H1 (cell line): Measurements from ENCODE around the gene TTC28. TPM values are rescaled to one million over a fixed set of nuclear protein-coding genes. Genes with fewer than 3 reads are reported as not detected.

ENCODE experiments used
- CTCF ChIA-PET: fragments of 300-600 bp; sonication (Branson Sonifier 250); formaldehyde crosslinking; loops from one replicate; lab custom pipeline; 2021; ENCODE audit not compliant: partially characterized antibody; lab: Charles Lee
- POLR2A ChIA-PET: fragments of 300-600 bp; sonication (Branson Sonifier 250); formaldehyde crosslinking; loops from one replicate; lab custom pipeline; 2021; ENCODE audit warnings: inconsistent platforms; ENCODE audit not compliant: partially characterized antibody; lab: Charles Lee
- DNase-seq, 2 experiments: peaks; one replicate each; pipeline versions ENCODE4 v3.0.0 to v3.0.0-alpha.2; 2010 to 2022; ENCODE audit warnings: low spot score in 2 of 2, low read depth in 1 of 2, mixed read lengths in 1 of 2
- FAIRE-seq: peaks from 2 replicates; lab custom pipeline; 2011; peaks lifted over from hg19 to GRCh38; lab: Jason Lieb, UNC
- H2AFZ ChIP-seq: 2 replicates; pipeline ENCODE4 v1.8.1; 2012; ENCODE audit warnings: low read length, inconsistent platforms
- H2AK5ac ChIP-seq: 2 replicates; pipeline ENCODE4 v1.6.1; 2013; ENCODE audit warnings: low read depth, low read length
- H2BK120ac ChIP-seq: replicated peaks from 2 replicates; pipeline ENCODE3; 2013; ENCODE audit warnings: low read depth, low read length, inconsistent platforms
- H2BK12ac ChIP-seq: 2 replicates; pipeline ENCODE4 v1.6.1; 2013; ENCODE audit warnings: low read depth, low read length
- H2BK15ac ChIP-seq: 2 replicates; pipeline ENCODE4 v1.6.1; 2013; ENCODE audit warnings: low read length
- H2BK20ac ChIP-seq: 2 replicates; pipeline ENCODE4 v1.6.1; 2013; ENCODE audit warnings: low read length
- H2BK5ac ChIP-seq: 2 replicates; pipeline ENCODE4 v1.6.1; 2013; ENCODE audit warnings: low read depth, low read length
- H3K14ac ChIP-seq: 2 replicates; pipeline ENCODE4 v1.6.1; 2013; ENCODE audit warnings: inconsistent platforms; ENCODE audit not compliant: insufficient read length
- H3K18ac ChIP-seq: 2 replicates; pipeline ENCODE4 v1.6.1; 2013; ENCODE audit warnings: low read length; ENCODE audit errors: extremely low read depth
- H3K23ac ChIP-seq: 2 replicates; pipeline ENCODE4 v1.6.1; 2013; ENCODE audit warnings: inconsistent platforms; ENCODE audit not compliant: insufficient read length
- H3K23me2 ChIP-seq: 2 replicates; pipeline ENCODE4 v1.6.1; 2013; ENCODE audit warnings: low read depth, low read length
- H3K27ac ChIP-seq: 2 replicates; pipeline ENCODE4 v1.6.1; 2011; ENCODE audit warnings: low read depth, low read length, inconsistent platforms
- H3K27me3 ChIP-seq, 4 experiments: replicated peaks in 1 of 4; 1 replicate in 1 of 4; 2 replicates in 3 of 4; pipeline versions ENCODE4 v1.6.1 to v1.8.1; 2011 to 2013; ENCODE audit warnings: low read length in 3 of 4, mild to moderate bottlenecking in 3 of 4, inconsistent platforms in 2 of 4, mixed read lengths in 2 of 4, moderate library complexity in 1 of 4; ENCODE audit not compliant: control insufficient read depth in 3 of 4, insufficient read depth in 3 of 4; ENCODE audit errors: extremely low read depth in 1 of 4
- H3K36me3 ChIP-seq, 4 experiments: 2 replicates each; pipeline versions ENCODE4 v1.6.1 to v1.8.1; 2011 to 2013; ENCODE audit warnings: mild to moderate bottlenecking in 4 of 4, low read length in 3 of 4, moderate library complexity in 2 of 4, control low read depth in 1 of 4, inconsistent platforms in 1 of 4; ENCODE audit not compliant: insufficient read depth in 4 of 4, control insufficient read depth in 2 of 4
- H3K4ac ChIP-seq: replicated peaks from 2 replicates; pipeline ENCODE3; 2013; ENCODE audit warnings: low read length, low read depth, mixed read lengths, inconsistent platforms; ENCODE audit not compliant: insufficient read length
- H3K4me1 ChIP-seq, 4 experiments: replicated peaks in 1 of 4; 1 replicate in 1 of 4; 2 replicates in 3 of 4; pipeline versions ENCODE4 v1.6.1 to v1.8.1; 2011 to 2013; ENCODE audit warnings: low read length in 3 of 4, inconsistent platforms in 2 of 4, mixed read lengths in 1 of 4; ENCODE audit not compliant: insufficient read depth in 4 of 4, control insufficient read depth in 3 of 4
- H3K4me2 ChIP-seq, 2 experiments: 2 replicates each; pipeline versions ENCODE4 v1.6.1 to v1.8.1; 2011 to 2013; ENCODE audit warnings: low read depth in 2 of 2, low read length in 2 of 2, control low read depth in 1 of 2, inconsistent platforms in 1 of 2, mild to moderate bottlenecking in 1 of 2; ENCODE audit not compliant: insufficient read depth in 1 of 2
- H3K4me3 ChIP-seq, 4 experiments: fragments of 200-600, 300-600 bp in 1 of 4; sonication (generic), shearing (Covaris generic), sonication (Bioruptor Twin) in 1 of 4; 2 replicates each; pipeline versions ENCODE4 v1.5.1 to v1.8.1; 2011 to 2016; ENCODE audit warnings: low read length in 4 of 4, low read depth in 3 of 4, control low read depth in 2 of 4, inconsistent platforms in 2 of 4, mild to moderate bottlenecking in 2 of 4, mixed read lengths in 1 of 4, moderate library complexity in 1 of 4; ENCODE audit not compliant: insufficient read depth in 2 of 4; ENCODE audit errors: extremely low read depth in 1 of 4
- H3K56ac ChIP-seq: replicated peaks from 2 replicates; pipeline ENCODE3; 2013; ENCODE audit warnings: low read depth, mild to moderate bottlenecking, mixed read lengths, low read length, inconsistent platforms; ENCODE audit not compliant: insufficient read length
- H3K79me1 ChIP-seq: 2 replicates; pipeline ENCODE4 v1.6.1; 2013; ENCODE audit warnings: low read depth, low read length, control low read depth
- H3K79me2 ChIP-seq, 2 experiments: 2 replicates each; pipeline versions ENCODE4 v1.6.1 to v1.8.1; 2012 to 2013; ENCODE audit warnings: low read length in 2 of 2, mild to moderate bottlenecking in 2 of 2, inconsistent platforms in 1 of 2; ENCODE audit not compliant: insufficient read depth in 2 of 2, control insufficient read depth in 1 of 2
- H3K9ac ChIP-seq, 4 experiments: replicated peaks in 1 of 4; 1 replicate in 1 of 4; 2 replicates in 3 of 4; pipeline versions ENCODE4 v1.6.1 to v1.8.1; 2011 to 2013; ENCODE audit warnings: low read depth in 3 of 4, low read length in 3 of 4, control low read depth in 2 of 4, mild to moderate bottlenecking in 2 of 4, moderate library complexity in 2 of 4, inconsistent platforms in 1 of 4; ENCODE audit errors: extremely low read depth in 1 of 4
- H3K9me3 ChIP-seq, 2 experiments: 2 replicates each; pipeline versions ENCODE4 v1.6.1 to v1.8.1; 2012 to 2013; ENCODE audit warnings: mild to moderate bottlenecking in 2 of 2, moderate library complexity in 2 of 2, control low read depth in 1 of 2, inconsistent platforms in 1 of 2, low read depth in 1 of 2, low read length in 1 of 2, mixed read lengths in 1 of 2; ENCODE audit not compliant: insufficient read depth in 2 of 2
- H4K20me1 ChIP-seq, 2 experiments: replicated peaks in 1 of 2; 2 replicates each; pipeline versions ENCODE3 to v1.8.1; 2011 to 2013; ENCODE audit warnings: inconsistent platforms in 2 of 2, low read length in 2 of 2, mild to moderate bottlenecking in 1 of 2; ENCODE audit not compliant: insufficient read depth in 2 of 2, control insufficient read depth in 1 of 2
- H4K5ac ChIP-seq: 2 replicates; pipeline ENCODE4 v1.6.1; 2013; ENCODE audit warnings: low read length, low read depth, mixed read lengths, inconsistent platforms; ENCODE audit not compliant: insufficient read length
- H4K8ac ChIP-seq: 2 replicates; pipeline ENCODE4 v1.8.0; 2013; ENCODE audit warnings: mild to moderate bottlenecking, moderate library complexity, low read length, inconsistent platforms; ENCODE audit not compliant: insufficient read depth; ENCODE audit errors: extremely low read depth
- H4K91ac ChIP-seq: replicated peaks from 2 replicates; pipeline ENCODE3; 2013; ENCODE audit warnings: low read length, mixed read lengths, inconsistent platforms; ENCODE audit not compliant: insufficient read length
- BACH1 ChIP-seq: IDR thresholded peaks from 2 replicates; pipeline ENCODE4 v1.6.1; 2012; ENCODE audit warnings: low read length, improper control_type of control experiment
- EZH2 ChIP-seq: fragments of 200-600 bp; sonication (generic); IDR thresholded peaks from 2 replicates; pipeline ENCODE4 v1.7.1; 2012; ENCODE audit warnings: low read depth, mild to moderate bottlenecking, moderate library complexity, low read length, inconsistent platforms; ENCODE audit not compliant: severe bottlenecking
- FOSL1 ChIP-seq: IDR thresholded peaks from 2 replicates; pipeline ENCODE4 v1.6.1; 2011; ENCODE audit warnings: mild to moderate bottlenecking, low read depth, low read length, moderate library complexity; ENCODE audit not compliant: insufficient read depth
- GABPA ChIP-seq: IDR thresholded peaks from 2 replicates; pipeline ENCODE4 v1.6.1; 2011; ENCODE audit warnings: mild to moderate bottlenecking, low read length, moderate library complexity, borderline replicate concordance; ENCODE audit not compliant: insufficient read depth
- NANOG ChIP-seq: IDR thresholded peaks from 2 replicates; pipeline ENCODE4 v1.6.1; 2011; ENCODE audit warnings: low read length, low read depth, mild to moderate bottlenecking, inconsistent platforms; ENCODE audit not compliant: insufficient read depth, poor library complexity, severe bottlenecking
- POLR2A ChIP-seq, 2 experiments: IDR thresholded peaks; 1 replicate in 1 of 2; 2 replicates in 1 of 2; pipeline ENCODE4 v1.6.1; 2011; ENCODE audit warnings: low read depth in 2 of 2, low read length in 2 of 2, mild to moderate bottlenecking in 2 of 2; ENCODE audit errors: control extremely low read depth in 1 of 2
- POU5F1 ChIP-seq: IDR thresholded peaks from 2 replicates; pipeline ENCODE4 v1.6.1; 2011; ENCODE audit warnings: low read depth, mild to moderate bottlenecking, low read length, moderate library complexity
- RNF2 ChIP-seq: fragments of 200-900, 300-1000 bp; sonication (generic); IDR thresholded peaks from 2 replicates; pipeline ENCODE4 v1.7.1; 2016; ENCODE audit warnings: borderline replicate concordance, low read depth, mild to moderate bottlenecking, antibody characterized with exemption, low read length; ENCODE audit not compliant: poor library complexity, severe bottlenecking; ENCODE audit errors: missing control alignments
- SIX5 ChIP-seq: IDR thresholded peaks from 2 replicates; pipeline ENCODE4 v1.6.1; 2011; ENCODE audit warnings: mild to moderate bottlenecking, low read depth, low read length
- SP2 ChIP-seq: IDR thresholded peaks from 2 replicates; pipeline ENCODE4 v1.6.1; 2012; ENCODE audit warnings: mild to moderate bottlenecking, low read length, inconsistent platforms
- TEAD4 ChIP-seq: IDR thresholded peaks from 2 replicates; pipeline ENCODE4 v1.6.1; 2012; ENCODE audit warnings: low read depth, low read length, inconsistent platforms, mixed read lengths
- ZNF274 ChIP-seq: IDR thresholded peaks from 2 replicates; pipeline ENCODE4 v1.7.0; 2012; ENCODE audit warnings: low read length, borderline replicate concordance; ENCODE audit errors: extremely low read depth
- WGBS, 2 experiments: shearing (Covaris generic) in 1 of 2; methylation state at CpG; one replicate each; pipeline versions ENCODE4 v1.1.6 to v1.1.7; 2013 to 2015; ENCODE audit warnings: low lambda C conversion rate in 2 of 2, mixed read lengths in 2 of 2, inconsistent platforms in 1 of 2, low coverage in 1 of 2, missing lambda C conversion rate in 1 of 2; ENCODE audit not compliant: insufficient replicate concordance in 2 of 2, insufficient coverage in 1 of 2, insufficient read length in 1 of 2; ENCODE audit errors: extremely low coverage in 1 of 2, missing lambda C conversion rate in 1 of 2; 5-methylcytosine and 5-hydroxymethylcytosine counted together
- polyA plus RNA-seq, 7 experiments: library from polyadenylated mRNA; depleted of rRNA in 3 of 7; stranded (reverse) in 5 of 7; unstranded in 2 of 7; fragments of >200 nt in 5 of 7; fragments of 200-250 nt in 2 of 7; gene quantifications; 1 replicate in 5 of 7; 2 replicates in 1 of 7; 4 replicates in 1 of 7; pipeline versions ENCODE4 v1.2.1 to v1.2.3, GENCODE V29; 2011 to 2013; ENCODE audit warnings: missing spikeins in 2 of 7, mixed read lengths in 2 of 7
- total RNA-seq: library from RNA; stranded (reverse); fragmentation: NEBNext Ultra II Directional; extraction: Animal tissue kit (Norgen Biotek cat#: 25700); gene quantifications from 2 replicates; pipeline ENCODE4 v1.2.1, GENCODE V29; 2021

Gene TTC28
- total and polyA plus RNA-seq, 2 of the 8 experiments (the other 6 are each of a cell fraction or from before 2014, with no cell fraction given): 2.6 to 12.6 TPM

- Histone ChIP-seq H4K91ac (no peak overlapping the region), H3K56ac (no peak overlapping the region), H3K4me1 (peaks cover 0 to 3% (median 1%) of the 10 kb centered on the region in 4 experiments; a peak in 2 of 7 replicates), H3K18ac (no peak overlapping the region), H3K79me1 (no peaks in the 10 kb centered on the region; the same call in 1 of the 2 replicates), H4K20me1 (no peaks in the 10 kb centered on the region), H4K5ac (no peak overlapping the region), H3K4ac (no peak overlapping the region), H2BK120ac (no peak overlapping the region), H3K9ac (no peak overlapping the region), H3K4me2 (no peak overlapping the region), H3K23me2 (0 out of 2 replicates have a peak, but pooled peaks cover 1% of the 10 kb centered on the region), H3K4me3 (no peak overlapping the region), H3K79me2 (no peaks in the 10 kb centered on the region), H2BK12ac (no peak overlapping the region), H2BK5ac (no peak overlapping the region), H3K27me3 (no peaks in the 10 kb centered on the region), H2BK20ac (no peak overlapping the region), H2AK5ac (no peak overlapping the region), H2BK15ac (no peak overlapping the region), H3K27ac (no peak overlapping the region), H3K9me3 (no peaks in the 10 kb centered on the region), H3K36me3 (no peaks in the 10 kb centered on the region), H4K8ac (no peak overlapping the region), H2AFZ (no peak overlapping the region), H3K14ac (no peak overlapping the region), H3K23ac (no peak overlapping the region)
- ChIA-PET CTCF (interaction anchor here (1.0 kb wide), 1 partner anchor 14 kb away, joined by 3 read pairs; no protein-coding TSS in a partner anchor), POLR2A (no interaction called here)
- DNase-seq (no peak), FAIRE-seq (no peak)
- 83% methylated on average over 1 of the region's 1 CpG; no CpG with 5 or more reads in 1 of the 2 experiments for WGBS, 2 experiments
- TF ChIP-seq TEAD4 (no peak), FOSL1 (no peak), BACH1 (no peak), SP2 (no peak), SIX5 (no peak), POLR2A (IDR thresholded peaks at IDR 0.05; ENCODE audit: control extremely low read depth in 1 of 2, low read depth in 2 of 2, low read length in 2 of 2) (no peak), RNF2 (no peak), NANOG (no peak), POU5F1 (no peak), GABPA (no peak), EZH2 (no peak), ZNF274 (no peak)
Measured at GRCh38 chr22:28448625-28449024, 231.0 kb downstream of the TTC28 start.
